ENCODE measurements around the gene P4HTM.

- TF ChIP-seq CTCF (conservative IDR thresholded peaks at IDR 0.05) (no peak), EZH2 (IDR thresholded peaks at IDR 0.05; ENCODE audit: low read depth) (no peak)
These were observed 22.5 kb downstream of the P4HTM start for GRCh38 chr3:49012441-49013017.
